Colonic mucosa (tissue), 4 donors: ENCODE data around the gene MYH16. TPM values are rescaled to one million over a fixed set of nuclear protein-coding genes. Genes with fewer than 3 reads are reported as not detected.
A peak's percentile ranks its signal among the peaks of the same experiment; 100 is the strongest.
"Not testable (repeated sequence)": the region's sequence is repeated elsewhere in the genome, so short reads cannot be mapped to it uniquely, and the experiment has no call there.

Source experiments
- DNase-seq: peaks from one replicate; pipeline ENCODE4 v3.0.0-alpha.2; 2020
- H3K27ac ChIP-seq: fragments of 200-600 bp; one replicate; pipeline ENCODE4 v1.8.0; 2021
- H3K27me3 ChIP-seq: fragments of 200-600 bp; one replicate; pipeline ENCODE4 v1.8.0; 2021
- H3K36me3 ChIP-seq: fragments of 200-600 bp; one replicate; pipeline ENCODE4 v1.8.0; 2021
- H3K4me1 ChIP-seq: fragments of 200-600 bp; one replicate; pipeline ENCODE4 v1.8.0; 2021; ENCODE audit warnings: mild to moderate bottlenecking
- H3K4me3 ChIP-seq: fragments of 200-600 bp; one replicate; pipeline ENCODE4 v1.8.0; 2021
- H3K9ac ChIP-seq, 2 donors: one replicate each; pipeline ENCODE4 v1.7.0; 2013; ENCODE audit warnings: control low read depth in 2 of 2, low read depth in 2 of 2, low read length in 2 of 2
- H3K9me3 ChIP-seq: fragments of 200-600 bp; one replicate; pipeline ENCODE4 v1.8.0; 2021
- intact Hi-C: fragments of 100-400 bp; cut with DNase I; formaldehyde crosslinking; loops from one replicate; pipeline ENCODE4 v1.14.1; 2022
- total RNA-seq, 2 donors: library from RNA; stranded (reverse); fragmentation: NEBNext Ultra II Directional in 1 of 2; extraction: Animal tissue kit (Norgen Biotek cat#: 25700) in 1 of 2; gene quantifications; one replicate each; pipeline ENCODE4 v1.2.1, GENCODE V29; 2021
- TF ChIP-seq, protein P1 (sequence below): fragments of 200-600 bp; IDR thresholded peaks from one replicate; pipeline ENCODE4 v1.8.0; 2022; ENCODE audit warnings: antibody characterized with exemption, mild to moderate bottlenecking
- donor health status: healthy.
- donor health status: DM: no; HTN: no; CAD: no.
- donor health status: DM: no; HTN: no; CAD: no.

Gene MYH16
- total RNA-seq, 2 donors from 2014 or later, result not detected

DNA sequence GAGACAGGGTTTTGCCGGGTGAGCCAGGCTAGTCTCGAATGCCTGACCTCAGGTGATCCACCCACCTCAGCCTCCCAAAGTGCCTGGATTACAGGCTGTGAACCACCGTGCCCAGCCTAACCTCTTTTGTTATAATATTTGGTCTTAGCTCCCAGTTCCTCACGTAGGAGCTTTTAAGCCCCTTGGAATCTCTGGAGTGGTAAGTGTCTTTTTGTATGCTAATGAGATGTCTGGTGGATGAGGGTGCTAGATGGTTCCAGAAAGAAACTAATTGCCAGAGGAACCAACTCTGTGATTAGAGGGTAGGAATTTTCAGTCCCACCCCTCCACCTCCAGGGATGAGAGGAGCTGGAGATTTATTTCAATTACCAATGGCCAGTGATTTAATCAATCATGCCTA, 47.7 kb downstream of the MYH16 start:
- Histone ChIP-seq H3K27me3 (no peaks in the 10 kb centered on the region), H3K9me3 (no peaks in the 10 kb centered on the region), H3K36me3 (no peaks in the 10 kb centered on the region), H3K27ac (no peak overlapping the region), H3K4me1 (no peaks in the 10 kb centered on the region), H3K4me3 (no peak overlapping the region), H3K9ac (no peak overlapping the region)
- DNase-seq, result no peak
- intact Hi-C loops, result no loop called here
- TF ChIP-seq, protein P1, sequence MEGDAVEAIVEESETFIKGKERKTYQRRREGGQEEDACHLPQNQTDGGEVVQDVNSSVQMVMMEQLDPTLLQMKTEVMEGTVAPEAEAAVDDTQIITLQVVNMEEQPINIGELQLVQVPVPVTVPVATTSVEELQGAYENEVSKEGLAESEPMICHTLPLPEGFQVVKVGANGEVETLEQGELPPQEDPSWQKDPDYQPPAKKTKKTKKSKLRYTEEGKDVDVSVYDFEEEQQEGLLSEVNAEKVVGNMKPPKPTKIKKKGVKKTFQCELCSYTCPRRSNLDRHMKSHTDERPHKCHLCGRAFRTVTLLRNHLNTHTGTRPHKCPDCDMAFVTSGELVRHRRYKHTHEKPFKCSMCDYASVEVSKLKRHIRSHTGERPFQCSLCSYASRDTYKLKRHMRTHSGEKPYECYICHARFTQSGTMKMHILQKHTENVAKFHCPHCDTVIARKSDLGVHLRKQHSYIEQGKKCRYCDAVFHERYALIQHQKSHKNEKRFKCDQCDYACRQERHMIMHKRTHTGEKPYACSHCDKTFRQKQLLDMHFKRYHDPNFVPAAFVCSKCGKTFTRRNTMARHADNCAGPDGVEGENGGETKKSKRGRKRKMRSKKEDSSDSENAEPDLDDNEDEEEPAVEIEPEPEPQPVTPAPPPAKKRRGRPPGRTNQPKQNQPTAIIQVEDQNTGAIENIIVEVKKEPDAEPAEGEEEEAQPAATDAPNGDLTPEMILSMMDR, result no peak

DNA sequence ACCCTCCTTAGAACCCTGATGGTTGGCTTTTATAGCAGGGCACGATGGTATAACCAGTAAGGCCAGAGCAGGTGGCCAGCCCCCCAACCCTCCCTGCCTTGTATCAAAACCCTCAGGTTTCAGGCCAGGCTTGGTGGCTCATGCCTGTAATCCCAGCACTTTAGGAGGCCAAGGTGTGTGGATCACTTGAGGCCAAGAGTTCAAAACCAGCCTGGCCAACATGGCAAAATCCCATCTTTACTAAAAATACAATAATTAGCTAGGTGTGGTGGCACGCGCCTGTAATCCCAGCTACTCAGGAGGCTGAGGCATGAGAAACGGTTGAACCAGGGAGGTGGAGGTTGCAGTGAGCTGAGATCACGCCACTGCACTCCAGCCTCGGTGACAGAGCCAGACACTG, 50.0 kb downstream of the MYH16 start:
- peaks cover 11% of the 10 kb centered on the region for H3K4me1 ChIP-seq
- intact Hi-C loops, H3K4me3 ChIP-seq, H3K36me3 ChIP-seq, H3K9me3 ChIP-seq, H3K27me3 ChIP-seq, H3K27ac ChIP-seq, H3K9ac ChIP-seq, DNase-seq: not testable (repeated sequence)

DNA sequence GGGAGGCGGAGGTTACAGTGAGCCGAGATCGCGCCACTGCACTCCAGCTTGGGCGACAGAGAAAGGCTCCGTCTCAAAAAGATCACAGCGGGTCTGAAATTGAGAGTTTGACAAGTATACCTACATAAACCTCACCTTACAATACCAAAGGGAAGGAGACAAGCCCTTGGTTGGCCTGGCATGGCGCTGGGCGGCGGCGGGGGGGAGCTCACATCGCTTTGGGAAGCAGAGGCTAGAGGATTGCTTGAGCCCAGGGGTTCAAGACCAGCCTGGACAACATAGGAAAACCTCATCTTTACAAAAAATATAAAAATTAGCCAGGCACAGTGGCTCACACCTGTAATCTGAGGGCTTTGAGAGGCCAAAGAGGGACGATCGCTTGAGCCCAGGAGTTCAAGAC, 51.9 kb downstream of the MYH16 start:
- H3K9me3 ChIP-seq, result no peaks in the 10 kb centered on the region
- H3K27me3 ChIP-seq, result no peaks in the 10 kb centered on the region
- H3K36me3 ChIP-seq, result no peaks in the 10 kb centered on the region
- TF ChIP-seq, protein P1, result no peak
- no peak overlapping the region for H3K9ac ChIP-seq
- no peak overlapping the region for H3K4me3 ChIP-seq
- intact Hi-C loops, result no loop called here
- H3K4me1 ChIP-seq, result peaks cover 24% of the 10 kb centered on the region
- no peak overlapping the region for H3K27ac ChIP-seq
- DNase-seq, result no peak

DNA sequence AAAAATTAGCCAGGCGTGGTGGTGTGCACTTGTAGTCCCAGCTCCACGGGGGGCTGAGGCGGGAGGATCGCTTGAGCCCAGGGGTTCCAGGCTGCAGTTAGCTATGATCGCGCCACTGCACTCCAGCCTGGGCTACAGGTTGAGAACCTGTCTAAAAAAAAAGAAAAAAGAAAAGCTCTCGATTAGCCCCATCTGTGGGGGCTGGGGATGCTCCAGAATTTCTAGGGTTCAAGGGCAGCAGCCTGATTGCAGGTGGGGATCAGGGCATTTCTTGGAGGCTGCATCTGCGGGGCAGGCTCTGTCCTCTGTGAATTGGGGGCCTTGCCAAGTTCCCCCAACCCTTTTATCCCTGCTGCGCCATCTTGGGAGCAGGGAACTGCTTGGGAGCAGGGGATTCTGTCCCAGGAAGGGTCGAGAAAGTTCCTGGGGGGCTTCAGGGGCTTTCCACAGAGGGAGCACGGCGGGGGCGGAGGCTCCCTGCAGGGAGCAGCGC, 52.4 kb downstream of the MYH16 start:
- TF ChIP-seq, protein P1, result no peak
- intact Hi-C loops, result no loop called here
- no peaks in the 10 kb centered on the region for H3K36me3 ChIP-seq
- peaks cover 28% of the 10 kb centered on the region for H3K4me1 ChIP-seq
- H3K9ac ChIP-seq, result peak overlapping the region; percentile 97 to 98
- H3K27me3 ChIP-seq, result no peaks in the 10 kb centered on the region
- peak overlapping the region; percentile 93 for H3K27ac ChIP-seq
- peak; percentile 31 for DNase-seq
- peak overlapping the region; percentile 100 for H3K4me3 ChIP-seq
- H3K9me3 ChIP-seq, result no peaks in the 10 kb centered on the region

DNA sequence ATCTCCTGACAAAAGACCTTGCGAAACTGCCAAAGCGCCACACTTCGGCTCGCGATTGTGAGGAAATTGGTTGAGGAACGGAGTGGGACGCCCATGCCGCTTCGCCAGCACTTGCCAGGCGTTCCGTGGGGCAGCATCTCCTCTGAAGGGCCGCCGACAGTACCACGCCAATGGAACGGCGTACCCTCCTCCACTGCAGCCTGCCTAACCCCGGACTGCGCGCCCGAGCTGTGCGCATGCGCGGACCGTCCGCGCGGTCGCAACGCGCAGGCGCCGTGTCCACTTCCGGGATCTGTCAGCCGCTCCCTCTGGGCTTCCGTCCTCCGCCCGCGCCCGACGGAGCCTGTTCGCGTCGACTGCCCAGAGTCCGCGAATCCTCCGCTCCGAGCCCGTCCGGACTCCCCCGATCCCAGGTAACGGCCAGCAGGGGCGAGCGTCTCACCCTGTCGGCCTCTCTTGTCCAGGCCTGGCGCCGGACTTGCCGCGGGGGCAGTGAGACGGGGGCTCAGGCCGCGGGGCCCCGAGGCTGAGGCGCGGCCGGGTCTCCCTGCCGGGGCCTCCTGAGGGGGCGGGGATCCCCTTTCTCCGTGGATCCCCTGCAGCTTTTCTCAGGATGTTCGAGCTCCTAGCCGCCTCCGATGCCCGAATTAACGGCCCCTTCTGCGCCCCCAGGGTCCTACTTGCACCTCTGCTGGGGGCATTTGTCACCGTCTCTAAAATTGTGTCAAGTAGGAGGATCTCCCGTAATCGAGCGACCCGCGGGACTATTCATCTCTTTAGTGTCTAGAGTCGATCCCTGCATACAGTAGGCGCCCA, 53.2 kb downstream of the MYH16 start, which contains the start of gene ARPC1A:
Gene ARPC1A (plus strand): TSS at position 307 of the 816 bp plus-strand sequence. CDS start 7,456 bp downstream, outside the sequence.
- H3K4me1 ChIP-seq, result peaks cover 31% of the 10 kb centered on the region
- H3K9me3 ChIP-seq, result no peaks in the 10 kb centered on the region
- H3K27ac ChIP-seq, result peak within 1 kb of the TSS; percentile 93
- TF ChIP-seq, protein P1, result no peak
- DNase-seq, result peak; percentile 90
- peak within 1 kb of the TSS; percentile 100 for H3K4me3 ChIP-seq
- no peaks in the 10 kb centered on the region for H3K27me3 ChIP-seq
- intact Hi-C loops, result no loop called here
- H3K36me3 ChIP-seq, result no peaks in the 10 kb centered on the region
- peak within 1 kb of the TSS; percentile 97 to 98 for H3K9ac ChIP-seq

DNA sequence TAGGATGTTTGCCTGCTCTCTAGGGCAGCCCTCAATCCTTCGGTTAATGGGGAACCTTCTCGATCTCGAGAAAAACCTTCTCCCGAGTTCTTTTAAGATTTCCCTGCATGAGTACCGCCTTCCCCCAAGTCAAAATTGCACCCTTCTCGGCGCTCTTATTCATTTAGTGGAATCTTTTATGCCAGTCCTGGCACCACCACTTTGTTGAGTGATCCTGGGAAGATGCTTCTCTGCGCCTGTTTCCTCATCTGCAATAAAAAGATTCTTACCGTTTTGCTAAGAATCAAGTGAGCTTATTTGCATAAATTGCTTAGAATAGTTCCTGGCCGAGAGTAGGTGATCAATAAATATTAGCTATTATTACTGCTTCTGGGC, 53.8 kb downstream of the MYH16 start:
- DNase-seq, result no peak
- peak overlapping the region; percentile 100 for H3K4me3 ChIP-seq
- H3K9ac ChIP-seq, result peak overlapping the region; percentile 97 to 98
- H3K27me3 ChIP-seq, result no peaks in the 10 kb centered on the region
- H3K27ac ChIP-seq, result peak overlapping the region; percentile 93
- no peaks in the 10 kb centered on the region for H3K9me3 ChIP-seq
- intact Hi-C loops, result no loop called here
- H3K4me1 ChIP-seq, result peaks cover 31% of the 10 kb centered on the region
- TF ChIP-seq, protein P1, result no peak
- H3K36me3 ChIP-seq, result no peaks in the 10 kb centered on the region

DNA sequence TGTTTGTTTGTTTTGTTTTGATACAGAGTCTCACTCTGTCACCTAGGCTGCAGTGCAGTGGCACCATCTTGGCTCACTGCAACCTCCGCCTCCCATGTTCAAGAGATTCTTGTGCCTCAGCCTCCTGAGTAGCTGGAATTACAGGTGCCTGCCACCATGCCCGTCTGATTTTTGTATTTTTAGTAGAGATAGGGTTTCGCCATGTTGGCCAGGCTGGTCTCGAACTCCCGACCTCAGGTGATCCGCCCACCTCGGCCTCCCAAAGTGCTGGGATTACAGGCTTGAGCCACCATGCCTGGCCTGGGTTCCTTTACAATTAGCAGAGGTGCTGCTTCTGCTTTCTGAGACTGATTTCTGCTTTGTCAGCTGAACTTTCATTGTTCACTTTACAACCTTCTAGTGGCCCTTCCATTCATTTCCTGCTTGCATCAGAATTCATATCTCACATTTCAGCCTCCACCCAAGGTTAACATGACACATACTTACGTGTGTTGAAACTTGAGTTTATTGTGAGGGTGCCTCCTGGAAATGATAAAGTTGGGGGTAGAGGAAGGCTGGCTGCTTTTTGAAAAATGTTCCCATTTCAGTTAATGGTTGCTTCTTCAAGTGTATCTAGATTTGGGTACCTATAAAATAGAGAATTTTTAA, 57.8 kb downstream of the MYH16 start:
- intact Hi-C loops, result not testable (repeated sequence)
- DNase-seq, result peak; percentile 47
- peaks cover 31% of the 10 kb centered on the region for H3K4me1 ChIP-seq

More for the DNA sequence above, 57.8 kb downstream of the MYH16 start:
- not testable (repeated sequence) for H3K9me3 ChIP-seq, H3K27me3 ChIP-seq, H3K4me3 ChIP-seq, H3K36me3 ChIP-seq
- Histone ChIP-seq H3K9ac (peak overlapping the region in 1 of 2 donors; percentile 21), H3K27ac (peak overlapping the region; percentile 71)
